Erythroblast (primary cell): ENCODE data around the gene USP10.

Source experiments
- GATA1 ChIP-seq: IDR thresholded peaks from 2 replicates; pipeline ENCODE4 v1.6.1; 2011; ENCODE audit warnings: low read depth, mild to moderate bottlenecking, control low read depth, low read length, moderate library complexity
- POLR2A ChIP-seq: IDR thresholded peaks from 2 replicates; pipeline ENCODE4 v1.6.1; 2011; ENCODE audit warnings: mild to moderate bottlenecking, low read length

DNA sequence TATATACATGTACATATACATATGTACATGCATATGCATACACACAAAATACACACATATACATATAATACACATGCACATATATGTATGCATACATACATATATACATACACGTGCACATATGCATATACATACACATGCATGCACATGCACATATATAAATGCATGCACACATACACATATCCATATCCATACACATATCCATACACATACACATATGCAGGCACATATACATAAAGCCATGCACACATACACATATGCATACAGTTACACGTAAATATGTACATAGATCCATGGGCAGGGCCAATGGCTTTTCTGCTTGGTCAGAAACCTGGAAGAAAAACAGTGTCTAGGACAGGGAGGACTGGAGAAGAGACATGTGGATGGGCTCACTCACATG lies 23.9 kb upstream of the USP10 start:
- TF ChIP-seq POLR2A = no peak
- TF ChIP-seq GATA1 = no peak
